Stimulated activated naive CD4-positive, alpha-beta T cell (primary cell): ENCODE results near the gene LSM7.

Experiments
- DNase-seq, 6 experiments: peaks; one replicate each; lab custom pipeline; 2025; lab: John Stamatoyannopoulos, UW

Gene LSM7

DNA sequence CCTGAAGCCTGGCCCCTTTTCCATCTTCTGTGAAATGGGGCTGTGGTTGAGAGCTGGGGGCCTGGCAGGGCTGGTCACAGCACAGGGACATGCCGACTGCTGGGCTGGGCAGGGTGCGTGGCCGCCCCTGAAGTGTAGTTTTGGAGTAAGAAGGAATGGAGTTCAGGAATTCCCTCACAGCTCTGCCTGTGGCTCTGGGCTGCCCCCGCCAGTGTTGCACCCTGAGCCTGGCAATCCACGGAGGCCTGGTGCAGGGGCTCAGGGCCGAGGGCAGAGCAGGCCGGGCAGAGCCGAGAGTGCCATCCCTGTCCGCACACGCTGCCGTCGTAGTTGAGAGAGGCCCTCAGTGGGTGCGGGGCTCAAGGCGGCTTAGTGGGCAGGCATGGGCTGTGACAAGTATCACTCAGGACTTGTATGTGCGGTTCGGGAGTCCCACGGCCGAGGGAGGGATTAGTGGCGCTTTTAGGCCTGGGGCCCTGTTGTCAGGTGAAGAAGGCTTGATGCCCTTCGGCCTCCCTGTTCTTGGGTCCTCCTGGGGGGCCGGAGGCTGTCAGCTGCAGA, 9.7 kb upstream of the LSM7 start:
- no peak for DNase-seq

DNA sequence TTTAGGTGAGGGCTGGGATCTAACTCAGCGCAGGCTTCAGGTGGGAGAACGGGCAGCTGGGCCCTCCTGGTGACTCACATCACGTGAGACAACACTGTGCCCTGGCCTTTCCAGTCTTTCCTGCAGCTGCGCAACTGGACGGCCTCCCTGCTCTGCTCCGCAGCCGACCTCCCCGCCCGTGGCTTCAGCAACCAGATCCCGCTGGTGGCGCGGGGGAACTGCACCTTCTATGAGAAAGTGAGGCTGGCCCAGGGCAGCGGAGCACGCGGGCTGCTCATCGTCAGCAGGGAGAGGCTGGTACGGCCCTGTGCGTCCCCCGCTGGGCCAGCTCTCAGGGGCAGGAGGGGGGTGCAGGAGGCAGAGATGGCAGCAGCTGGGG, 8.9 kb upstream of the LSM7 start:
- DNase-seq: no peak

DNA sequence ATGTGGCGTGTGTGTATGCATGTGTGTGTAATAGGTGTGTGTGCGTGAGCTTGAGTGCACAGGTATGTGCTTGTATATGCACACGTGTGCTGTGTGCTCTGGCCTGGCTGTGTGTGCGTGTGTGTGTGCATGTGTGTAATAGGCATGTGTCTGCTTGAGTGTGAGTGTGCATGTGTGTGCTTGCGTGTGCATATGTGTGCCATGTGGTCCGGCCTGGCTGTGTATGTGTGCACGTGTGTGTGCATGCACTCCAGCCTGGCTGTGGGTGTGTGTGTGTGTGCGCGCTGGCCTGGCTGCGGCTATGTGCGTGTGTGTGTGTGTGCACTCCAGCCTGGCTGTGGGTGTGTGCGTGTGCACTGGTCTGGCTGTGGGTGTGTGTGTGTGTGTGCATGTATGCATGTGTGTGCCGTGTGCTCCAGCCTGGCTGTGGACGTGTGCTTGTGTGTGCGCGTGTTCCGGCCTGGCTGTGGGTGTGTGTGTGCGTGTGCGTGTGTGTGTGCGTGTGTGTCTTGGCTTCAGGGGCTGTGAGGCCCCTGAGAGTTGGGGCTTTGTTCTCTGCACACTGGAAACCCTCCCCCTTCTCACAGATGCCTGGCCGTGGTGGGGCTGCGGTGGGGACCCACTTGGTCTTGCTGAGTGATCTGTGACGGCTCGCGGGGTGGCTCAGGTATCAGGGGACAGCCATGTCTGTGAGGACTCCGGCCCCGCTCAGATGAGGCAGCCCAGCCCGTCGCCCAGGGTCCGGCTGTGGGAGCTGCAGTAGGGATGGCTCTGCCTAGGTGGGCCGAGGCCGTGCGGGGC, 8.3 kb upstream of the LSM7 start:
- no peak for DNase-seq

DNA sequence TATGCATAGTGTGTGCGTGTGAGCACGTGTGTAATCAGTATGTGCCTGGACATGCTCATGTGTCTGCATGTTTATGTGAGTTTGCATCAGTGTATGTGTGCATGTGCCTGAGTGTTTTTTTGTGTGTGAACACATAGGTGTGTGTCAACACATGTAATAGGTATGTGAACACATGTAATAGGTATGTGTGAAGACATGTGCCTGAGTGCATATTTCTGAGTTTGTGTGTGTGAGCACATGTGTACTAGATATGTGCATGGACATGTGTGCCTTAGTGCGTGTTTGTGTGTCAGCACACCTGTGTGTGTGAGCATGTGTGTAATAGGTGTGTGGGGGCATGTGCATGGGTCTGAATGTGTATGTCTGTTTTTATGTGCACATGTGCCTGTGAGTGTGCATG, 7.5 kb upstream of the LSM7 start:
- no peak for DNase-seq

GRCh38 chr19:2334986-2335846, 6.8 kb upstream of the LSM7 start:
- peak in 5 of 6 experiments; percentile 21 to 44 (median 28) for DNase-seq

DNA sequence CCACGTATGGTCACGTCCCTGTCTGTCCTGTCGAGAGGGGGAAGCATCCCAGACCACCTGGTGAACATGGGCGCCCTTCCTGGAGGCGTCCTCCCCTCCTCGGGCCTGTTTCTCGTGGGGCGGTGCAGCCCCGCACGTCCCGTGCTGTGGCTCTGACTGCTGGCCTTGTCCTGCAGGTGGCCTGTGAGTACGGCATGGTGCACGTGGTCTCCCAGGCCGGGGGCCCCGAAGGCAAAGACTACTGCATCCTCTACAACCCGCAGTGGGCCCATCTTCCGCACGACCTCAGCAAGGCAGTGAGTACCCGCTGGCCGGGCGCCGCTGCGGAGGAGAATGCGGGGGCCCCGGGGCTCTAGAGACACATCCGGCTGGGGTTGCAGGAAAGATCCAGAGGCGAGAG, 6.0 kb upstream of the LSM7 start:
- no peak for DNase-seq

DNA sequence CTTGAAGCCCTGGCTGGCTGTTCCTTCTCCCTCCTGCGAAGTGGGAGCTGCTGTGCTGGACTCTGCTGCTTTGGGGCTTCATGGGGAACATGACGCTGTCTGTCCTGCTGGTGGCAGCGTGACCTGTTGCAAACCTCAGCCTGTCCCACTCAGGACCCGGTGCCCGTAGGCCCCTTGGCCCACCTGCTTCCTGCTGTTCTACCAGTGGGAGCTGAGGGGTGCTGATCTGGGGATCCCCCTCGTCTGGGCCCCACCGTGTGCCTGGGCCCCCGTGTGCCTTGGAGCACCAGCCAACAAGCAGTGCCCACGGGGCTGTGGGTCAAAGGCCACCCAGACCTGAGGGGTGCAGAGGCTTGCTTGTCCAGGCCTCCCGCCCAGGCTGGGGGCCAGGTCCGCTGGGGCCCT, 5.4 kb upstream of the LSM7 start:
- DNase-seq: no peak

DNA sequence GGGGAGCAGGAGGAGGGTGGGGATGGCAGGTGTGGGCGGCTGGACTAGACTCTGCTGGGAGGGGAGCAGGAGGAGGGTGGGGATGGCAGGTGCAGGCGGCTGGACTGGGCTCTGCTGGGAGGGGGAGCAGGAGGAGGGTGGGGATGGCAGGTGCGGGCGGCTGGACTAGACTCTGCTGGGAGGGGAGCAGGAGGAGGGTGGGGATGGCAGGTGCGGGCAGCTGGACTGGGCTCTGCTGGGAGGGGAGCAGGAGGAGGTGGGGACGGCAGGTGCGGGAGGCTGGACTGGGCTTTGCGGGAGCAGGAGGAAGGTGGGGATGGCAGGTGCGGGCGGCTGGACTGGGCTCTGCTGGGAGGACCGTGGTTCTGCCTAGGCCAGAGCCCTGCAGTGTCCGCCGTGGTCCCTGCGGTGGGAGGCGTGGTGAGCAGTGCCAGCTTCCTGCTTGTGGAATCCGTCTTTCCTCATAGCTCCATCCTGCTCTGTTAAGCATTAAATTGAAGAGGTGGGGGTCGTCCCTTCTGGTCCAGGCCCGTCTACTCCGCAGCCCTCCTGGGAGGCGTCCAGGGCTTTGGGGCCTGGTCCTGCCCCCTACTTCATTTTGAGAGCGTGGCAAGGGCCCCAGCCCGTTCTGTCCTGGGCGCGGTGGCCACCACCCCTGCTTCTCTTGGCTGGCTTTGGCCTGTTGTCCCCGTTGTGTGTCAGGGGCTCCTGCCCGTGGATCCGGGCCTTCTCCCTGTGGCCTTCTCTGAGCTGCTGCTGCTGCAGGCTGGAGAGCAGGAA, 4.8 kb upstream of the LSM7 start:
- no peak for DNase-seq

DNA sequence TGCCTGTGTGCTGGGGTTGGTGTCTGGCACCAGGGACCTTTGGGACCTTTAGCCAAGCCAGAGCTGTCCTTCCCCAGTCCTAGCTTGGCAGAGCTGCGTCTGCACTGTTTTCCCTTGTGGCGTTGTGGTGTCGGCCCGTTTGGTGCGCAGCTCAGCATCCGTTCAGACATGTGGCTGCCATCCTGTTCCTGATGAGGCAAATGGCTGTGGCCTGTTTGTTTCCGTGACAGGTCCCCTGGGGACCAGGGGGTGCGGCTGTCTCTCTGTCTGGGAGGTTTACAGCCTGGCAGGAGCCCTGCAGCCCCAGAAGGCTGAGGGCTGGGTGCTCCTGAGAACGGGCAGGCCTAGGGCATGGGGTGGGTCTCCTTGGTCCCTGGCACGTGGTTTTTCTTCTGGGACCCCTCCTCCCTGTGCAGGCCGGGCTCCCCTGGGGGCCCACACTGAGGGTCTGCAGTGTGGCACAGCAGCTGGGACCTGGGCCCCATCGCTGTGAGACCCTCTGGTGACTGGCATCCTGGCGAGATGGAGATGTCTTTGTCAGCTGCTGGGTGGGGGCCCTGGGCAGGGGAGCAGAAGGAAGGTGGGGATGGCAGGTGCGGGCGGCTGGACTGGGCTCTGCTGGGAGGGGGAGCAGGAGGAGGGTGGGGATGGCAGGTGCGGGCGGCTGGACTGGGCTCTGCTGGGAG, 4.1 kb upstream of the LSM7 start:
- DNase-seq: peak; percentile 46 to 79 (median 64)

DNA sequence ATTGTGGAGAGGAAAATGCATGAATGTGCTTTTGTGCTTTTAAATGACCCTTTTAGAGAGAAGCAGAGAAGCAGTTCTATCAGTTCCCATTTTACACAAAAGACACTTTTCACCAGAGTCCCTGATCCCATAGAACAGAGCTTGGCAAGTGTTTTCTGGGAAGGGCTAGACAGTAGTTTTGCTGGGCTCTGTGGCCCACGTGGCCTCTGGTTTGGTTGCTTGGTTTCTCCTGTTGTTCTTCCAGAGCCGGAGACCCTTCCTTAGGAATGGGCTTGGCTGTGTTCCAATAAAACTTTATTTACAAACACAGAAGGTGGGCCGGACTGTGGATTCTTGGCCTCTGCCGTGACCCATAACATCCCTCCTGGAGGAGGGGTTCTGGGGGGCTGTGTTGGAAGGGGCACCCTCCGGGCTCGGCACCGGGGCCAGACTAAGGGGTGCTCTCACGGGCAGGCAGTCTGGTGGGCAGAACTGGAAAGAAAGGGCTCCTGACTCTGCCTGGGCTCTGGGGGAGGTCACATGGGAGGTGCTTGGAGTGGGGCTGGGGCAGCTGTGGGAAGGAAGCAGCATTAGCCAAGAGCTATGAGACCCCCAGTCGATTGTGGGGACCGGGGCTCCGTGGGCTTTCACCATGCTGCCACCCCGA, 3.3 kb upstream of the LSM7 start:
- no peak for DNase-seq

DNA sequence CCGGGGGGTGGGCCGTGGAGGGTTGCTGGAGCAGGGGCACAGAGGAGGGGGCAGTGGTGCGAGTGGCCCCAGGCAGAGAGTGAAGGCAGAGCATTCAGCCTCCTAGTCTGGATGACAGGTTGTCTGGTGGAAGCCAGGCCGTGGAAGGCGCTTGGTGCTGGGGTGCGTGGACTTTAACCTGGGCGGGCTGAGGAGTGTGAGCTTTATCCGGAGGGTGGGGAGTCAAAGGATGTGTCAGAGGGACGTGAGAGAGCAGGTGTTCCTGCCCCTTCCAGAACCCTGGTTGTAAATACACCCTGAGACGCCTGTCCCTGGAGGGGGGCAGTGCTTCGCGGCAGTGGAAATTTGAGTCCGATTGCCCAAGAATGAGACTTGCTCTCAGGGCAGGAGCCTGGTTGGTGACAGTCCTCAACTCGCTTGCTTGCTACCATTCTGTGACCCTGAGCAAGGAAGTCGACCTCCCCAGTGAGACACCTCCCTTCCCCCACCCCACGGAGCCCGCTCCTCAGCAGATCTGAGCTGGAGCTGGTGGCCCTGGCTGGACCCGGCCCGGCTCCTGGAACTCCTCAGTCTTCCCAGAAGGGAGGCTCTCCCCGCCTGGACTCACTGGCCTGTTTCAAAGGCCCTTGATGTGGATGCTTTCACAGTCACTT, 2.4 kb upstream of the LSM7 start:
- no peak for DNase-seq

DNA sequence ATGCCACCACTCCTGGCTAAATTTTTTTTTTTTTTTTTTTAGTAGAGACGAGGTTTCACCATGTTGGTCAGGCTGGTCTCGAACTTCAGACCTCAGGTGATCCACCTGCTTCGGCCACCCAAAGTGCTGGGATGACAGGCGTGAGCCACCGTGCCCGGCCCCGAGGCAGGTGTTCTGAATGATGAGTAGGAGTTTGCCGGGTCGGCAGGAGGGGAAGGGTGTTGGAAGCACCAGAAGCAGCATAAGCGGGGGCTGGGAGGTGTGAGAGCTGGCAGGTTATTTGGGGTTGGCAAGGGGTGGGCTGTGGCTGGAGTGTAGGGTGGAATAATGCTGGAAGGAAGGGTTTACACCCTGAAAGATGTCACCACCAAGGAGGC, 1.9 kb upstream of the LSM7 start:
- no peak for DNase-seq

DNA sequence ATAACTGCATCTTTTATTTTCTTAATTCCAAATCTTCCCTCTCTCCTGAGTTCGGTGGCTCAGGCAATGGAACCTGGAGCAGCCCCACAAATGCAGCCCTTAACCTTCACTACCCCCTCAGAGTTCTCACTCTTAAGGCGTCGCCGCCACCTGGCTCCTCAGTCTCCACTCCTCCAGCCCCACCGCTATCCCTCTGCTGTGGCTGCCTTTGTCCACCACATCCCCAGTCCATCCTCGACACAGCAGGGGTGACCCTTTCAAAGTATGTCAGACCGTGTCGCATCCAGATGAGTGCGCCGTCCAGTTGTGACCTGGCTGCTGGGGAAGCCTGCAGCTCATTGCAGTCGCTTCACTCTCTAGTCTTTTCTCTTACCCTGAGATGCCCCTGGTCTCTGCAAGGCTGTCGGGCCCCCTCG, 1.1 kb upstream of the LSM7 start:
- DNase-seq: no peak

GRCh38 chr19:2329149-2329478, 728 bp upstream of the LSM7 start:
- peak in 1 of 6 experiments; percentile 23 for DNase-seq

DNA sequence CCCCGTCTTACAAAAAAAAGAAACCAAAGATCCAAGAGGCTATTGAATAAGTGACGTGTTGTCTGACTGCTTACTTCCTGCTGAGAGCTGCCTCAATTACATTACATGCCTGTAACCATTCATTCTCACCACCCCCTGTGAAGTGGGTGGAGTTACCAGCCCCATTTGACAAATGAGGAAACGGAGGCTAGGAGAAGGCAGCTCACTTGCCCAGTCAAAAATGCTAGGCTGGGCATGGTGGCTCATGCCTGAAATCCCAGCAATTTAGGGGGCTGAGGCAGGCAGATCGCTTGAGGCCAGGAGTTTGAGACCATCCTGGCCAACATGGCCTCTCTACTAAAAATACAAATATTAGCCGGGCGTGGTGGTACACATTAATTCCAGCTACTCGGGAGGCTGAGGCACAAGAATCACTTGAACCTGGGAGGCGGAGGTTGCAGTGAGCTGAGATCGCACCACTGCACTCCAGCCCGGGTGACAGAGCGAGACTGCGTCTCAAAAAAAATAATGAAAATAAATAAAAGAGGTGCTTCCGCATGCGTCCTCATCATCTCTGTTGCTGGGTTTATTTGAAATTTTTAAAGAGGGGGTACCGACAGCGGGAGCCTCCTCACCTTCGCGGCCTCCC, 499 bp downstream of the LSM7 start:
- peak in 5 of 6 experiments; percentile 15 to 61 (median 47) for DNase-seq

DNA sequence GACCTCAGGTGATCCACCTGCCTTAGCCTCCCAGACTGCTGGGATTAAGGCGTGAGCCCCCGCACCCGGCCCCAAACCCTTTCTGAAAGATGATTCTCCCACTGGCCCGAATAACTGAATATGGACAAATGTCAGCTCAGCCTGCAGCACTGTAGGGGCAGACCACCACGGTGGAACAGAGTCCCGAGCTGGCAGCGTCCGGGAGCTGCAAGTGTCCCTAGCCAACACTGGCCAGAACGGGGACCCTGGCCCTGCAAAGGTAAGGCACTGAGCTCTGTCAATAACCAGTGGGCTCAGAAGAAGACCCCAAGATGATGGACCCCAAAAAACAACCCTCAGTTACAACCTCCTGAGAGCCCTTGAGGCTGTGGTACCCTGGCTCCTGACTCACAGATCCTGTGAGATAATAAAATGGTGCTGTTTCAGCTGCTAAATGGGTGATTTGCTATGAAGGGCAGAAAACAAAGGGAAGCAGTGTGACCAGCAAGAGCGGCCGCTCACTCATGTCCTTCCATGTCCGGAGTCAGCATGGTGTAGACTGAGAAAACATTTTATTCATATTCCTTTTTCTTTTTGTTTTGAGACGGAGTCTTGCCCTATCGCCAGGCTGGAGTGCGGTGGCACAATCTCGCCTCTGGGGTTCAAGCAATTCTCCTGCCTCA, 1.6 kb downstream of the LSM7 start:
- DNase-seq: no peak

DNA sequence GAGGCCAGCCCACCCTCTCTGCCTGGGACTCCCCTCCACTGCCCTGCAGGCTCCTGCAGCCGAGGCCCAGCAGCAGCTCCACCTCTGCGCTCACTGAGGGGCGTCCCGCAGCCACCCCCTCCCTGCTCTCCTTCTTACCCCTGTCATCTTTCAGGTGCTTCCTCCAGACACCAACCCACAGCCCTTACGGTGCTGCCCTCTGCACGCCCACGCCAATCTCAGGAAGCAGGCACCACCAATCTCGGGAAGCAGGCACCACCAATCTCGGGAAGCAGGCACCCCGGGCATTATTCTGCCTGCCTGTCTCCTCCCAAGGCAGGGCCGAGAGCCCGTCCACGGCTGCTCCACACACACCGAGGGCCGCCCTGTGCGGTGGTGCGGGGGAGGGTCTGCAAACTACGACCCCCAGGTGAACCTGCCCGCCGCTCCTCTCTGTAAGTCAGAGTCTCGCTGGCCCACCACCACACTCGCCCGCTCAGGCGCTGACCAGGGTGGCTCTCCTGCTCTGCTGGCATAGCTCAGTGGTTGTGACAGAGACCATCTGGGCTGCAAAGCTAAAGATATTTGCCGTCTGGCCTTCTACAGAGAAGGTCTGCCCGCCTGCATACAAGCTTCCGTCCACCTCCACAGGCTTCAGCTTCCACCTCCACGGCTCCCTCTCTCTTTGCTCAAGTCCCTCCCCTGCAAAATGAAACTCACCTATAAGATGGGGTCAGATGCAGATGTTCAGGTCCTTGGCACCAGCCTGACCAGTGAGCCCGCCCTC, 2.9 kb downstream of the LSM7 start:
- DNase-seq: no peak

- no peak for DNase-seq
Observed at GRCh38 chr19:2324220-2324948, 4.0 kb downstream of the LSM7 start.
